CD4-positive, alpha-beta T cell treated with Interleukin-4 for 1 hour (primary cell): ENCODE results near the gene CAMTA2.
"Not testable (repeated sequence)": the region's sequence is repeated elsewhere in the genome, so short reads cannot be mapped to it uniquely, and the experiment has no call there.

Experiments
- DNase-seq, 2 donors: peaks; one replicate each; pipeline ENCODE4 v3.0.0-alpha.2; 2020 to 2022

The CAMTA2 gene, protein sequence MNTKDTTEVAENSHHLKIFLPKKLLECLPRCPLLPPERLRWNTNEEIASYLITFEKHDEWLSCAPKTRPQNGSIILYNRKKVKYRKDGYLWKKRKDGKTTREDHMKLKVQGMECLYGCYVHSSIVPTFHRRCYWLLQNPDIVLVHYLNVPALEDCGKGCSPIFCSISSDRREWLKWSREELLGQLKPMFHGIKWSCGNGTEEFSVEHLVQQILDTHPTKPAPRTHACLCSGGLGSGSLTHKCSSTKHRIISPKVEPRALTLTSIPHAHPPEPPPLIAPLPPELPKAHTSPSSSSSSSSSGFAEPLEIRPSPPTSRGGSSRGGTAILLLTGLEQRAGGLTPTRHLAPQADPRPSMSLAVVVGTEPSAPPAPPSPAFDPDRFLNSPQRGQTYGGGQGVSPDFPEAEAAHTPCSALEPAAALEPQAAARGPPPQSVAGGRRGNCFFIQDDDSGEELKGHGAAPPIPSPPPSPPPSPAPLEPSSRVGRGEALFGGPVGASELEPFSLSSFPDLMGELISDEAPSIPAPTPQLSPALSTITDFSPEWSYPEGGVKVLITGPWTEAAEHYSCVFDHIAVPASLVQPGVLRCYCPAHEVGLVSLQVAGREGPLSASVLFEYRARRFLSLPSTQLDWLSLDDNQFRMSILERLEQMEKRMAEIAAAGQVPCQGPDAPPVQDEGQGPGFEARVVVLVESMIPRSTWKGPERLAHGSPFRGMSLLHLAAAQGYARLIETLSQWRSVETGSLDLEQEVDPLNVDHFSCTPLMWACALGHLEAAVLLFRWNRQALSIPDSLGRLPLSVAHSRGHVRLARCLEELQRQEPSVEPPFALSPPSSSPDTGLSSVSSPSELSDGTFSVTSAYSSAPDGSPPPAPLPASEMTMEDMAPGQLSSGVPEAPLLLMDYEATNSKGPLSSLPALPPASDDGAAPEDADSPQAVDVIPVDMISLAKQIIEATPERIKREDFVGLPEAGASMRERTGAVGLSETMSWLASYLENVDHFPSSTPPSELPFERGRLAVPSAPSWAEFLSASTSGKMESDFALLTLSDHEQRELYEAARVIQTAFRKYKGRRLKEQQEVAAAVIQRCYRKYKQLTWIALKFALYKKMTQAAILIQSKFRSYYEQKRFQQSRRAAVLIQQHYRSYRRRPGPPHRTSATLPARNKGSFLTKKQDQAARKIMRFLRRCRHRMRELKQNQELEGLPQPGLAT

GRCh38 chr17:4986951-4987766, at the start of gene CAMTA2:
CAMTA2 (minus strand) TSS chr17:4987675; CDS start chr17:4986222, 1,453 bp downstream.
- DNase-seq = peak; percentile 85 to 87

- no peak for DNase-seq
These were observed 47.8 kb upstream of the CAMTA2 start, which contains the start of gene SLC52A1 for GRCh38 chr17:5035315-5035714. SLC52A1 (minus strand) TSS chr17:5035426; CDS start chr17:5034606, 820 bp downstream.

DNA sequence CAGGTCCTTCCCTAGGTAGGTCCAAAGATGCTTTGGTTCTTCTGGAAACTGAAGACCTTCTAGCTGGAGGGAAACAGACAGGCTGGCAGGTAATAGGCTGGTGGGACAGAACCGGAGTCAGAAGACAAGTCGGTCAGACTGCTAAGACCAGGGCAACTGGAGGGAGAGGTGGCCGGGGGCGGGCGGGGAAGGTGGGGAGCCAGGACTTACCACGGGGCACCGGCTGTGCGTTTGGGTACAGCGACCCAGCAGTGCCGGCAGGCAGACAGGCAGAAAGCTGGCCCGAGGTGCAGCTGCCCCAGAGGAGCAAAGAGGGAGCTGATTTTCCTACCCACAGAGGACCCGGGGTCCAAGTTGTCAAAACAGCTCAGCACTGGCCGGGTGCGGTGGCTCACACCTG, 47.2 kb upstream of the CAMTA2 start:
- DNase-seq = no peak

GRCh38 chr17:5034063-5034462, 46.6 kb upstream of the CAMTA2 start:
- DNase-seq = no peak

GRCh38 chr17:5033352-5034015, 46.0 kb upstream of the CAMTA2 start:
- no peak for DNase-seq

GRCh38 chr17:5032865-5033264, 45.4 kb upstream of the CAMTA2 start:
- DNase-seq = no peak

DNA sequence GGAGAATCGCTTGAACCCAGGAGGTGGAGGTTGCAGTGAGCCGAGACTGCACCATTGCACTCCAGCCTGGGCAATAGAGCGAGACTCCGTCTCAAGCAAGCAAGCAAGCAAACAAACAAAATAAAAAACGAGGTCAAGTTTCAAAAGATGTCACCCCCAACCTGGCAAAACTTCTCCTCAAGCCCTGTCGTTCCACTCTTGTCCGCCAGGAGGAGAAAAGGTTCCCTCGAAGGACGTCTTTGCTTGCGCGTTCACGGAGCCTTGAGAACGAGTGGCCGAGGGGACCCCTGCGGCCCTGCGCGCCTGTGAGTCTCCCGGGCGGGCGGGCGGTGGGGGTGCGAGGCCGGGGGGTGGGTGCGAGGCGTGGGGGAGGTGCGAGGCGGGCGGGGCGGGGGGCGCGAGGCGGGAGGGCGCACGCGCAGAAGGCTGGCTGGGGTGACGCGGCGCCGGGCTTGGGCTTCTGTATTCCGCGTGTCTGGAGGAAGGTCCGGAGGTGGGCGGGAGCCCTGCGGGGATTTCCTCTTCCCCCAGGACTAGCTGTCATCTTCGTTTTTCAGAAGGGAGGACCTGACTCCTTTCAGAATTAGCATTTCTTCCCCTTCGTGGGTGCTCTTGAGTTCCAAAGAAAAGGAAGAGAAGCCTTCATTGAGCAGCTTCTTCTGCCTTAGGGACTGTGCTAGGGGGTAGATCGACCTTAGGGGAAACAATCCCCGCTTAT, 44.0 kb upstream of the CAMTA2 start:
- peak; percentile 85 to 86 for DNase-seq

GRCh38 chr17:5030168-5030567, 42.7 kb upstream of the CAMTA2 start:
- not testable (repeated sequence) for DNase-seq

DNA sequence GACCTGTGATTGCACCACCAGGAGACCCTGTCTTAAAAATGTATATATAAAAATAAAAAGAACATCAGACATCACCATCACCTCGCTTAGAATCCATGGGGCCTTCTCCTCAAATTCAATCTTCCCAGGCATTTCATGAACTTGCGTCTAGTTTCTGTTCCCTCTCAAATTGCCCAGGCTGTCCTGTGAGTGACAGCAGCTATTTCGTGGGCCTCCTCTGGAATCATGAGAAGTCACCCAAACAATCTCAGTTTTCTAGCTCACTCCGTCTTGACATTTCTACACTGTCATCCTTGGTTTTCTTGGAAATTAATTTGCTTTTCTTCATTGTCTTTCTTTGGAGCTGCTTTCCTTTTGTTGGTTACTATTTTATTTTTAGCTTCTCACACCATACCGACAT, 40.4 kb upstream of the CAMTA2 start:
- DNase-seq = no peak

- DNase-seq = no peak
These were observed 39.8 kb upstream of the CAMTA2 start for GRCh38 chr17:5027299-5027698.

GRCh38 chr17:5024604-5025003, 37.1 kb upstream of the CAMTA2 start:
- DNase-seq = no peak

DNA sequence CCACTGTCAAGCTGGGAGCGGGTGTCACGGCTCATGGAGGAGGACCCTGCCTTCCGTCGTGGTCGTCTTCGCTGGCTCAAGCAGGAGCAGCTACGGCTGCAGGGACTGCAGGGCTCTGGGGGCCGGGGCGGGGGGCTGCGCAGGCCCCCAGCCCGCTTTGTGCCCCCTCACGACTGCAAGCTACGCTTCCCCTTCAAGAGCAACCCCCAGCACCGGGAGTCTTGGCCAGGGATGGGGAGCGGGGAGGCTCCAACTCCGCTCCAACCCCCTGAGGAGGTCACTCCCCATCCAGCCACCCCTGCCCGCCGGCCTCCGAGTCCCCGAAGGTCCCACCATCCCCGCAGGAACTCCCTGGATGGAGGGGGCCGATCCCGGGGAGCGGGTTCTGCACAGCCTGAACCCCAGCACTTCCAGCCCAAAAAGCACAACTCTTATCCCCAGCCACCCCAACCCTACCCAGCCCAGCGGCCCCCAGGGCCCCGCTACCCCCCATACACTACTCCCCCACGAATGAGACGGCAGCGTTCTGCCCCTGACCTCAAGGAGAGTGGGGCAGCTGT, 36.2 kb upstream of the CAMTA2 start:
- no peak for DNase-seq

- no peak for DNase-seq
These were observed 34.8 kb upstream of the CAMTA2 start for GRCh38 chr17:5022171-5022711.

DNA sequence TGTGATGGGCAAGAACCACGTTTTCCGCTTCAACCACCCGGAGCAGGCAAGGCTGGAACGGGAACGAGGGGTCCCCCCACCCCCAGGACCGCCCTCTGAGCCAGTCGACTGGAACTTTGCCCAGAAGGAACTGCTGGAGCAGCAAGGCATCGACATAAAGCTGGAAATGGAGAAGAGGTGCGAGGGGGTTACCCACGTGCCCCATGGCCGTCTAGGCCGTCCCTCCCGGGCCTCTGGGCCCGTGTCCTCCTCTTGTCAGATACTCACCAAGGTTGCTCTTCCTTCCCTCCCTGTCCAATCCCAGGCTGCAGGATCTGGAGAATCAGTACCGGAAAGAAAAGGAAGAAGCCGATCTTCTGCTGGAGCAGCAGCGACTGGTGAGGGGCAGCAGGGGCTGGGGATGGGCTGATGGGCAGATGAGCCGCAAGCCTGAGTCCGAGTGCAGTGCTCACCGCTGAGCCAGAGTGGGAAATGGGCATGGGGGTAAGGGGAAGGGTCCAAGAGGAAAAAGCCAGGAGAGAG, 33.1 kb upstream of the CAMTA2 start:
- DNase-seq = no peak

DNA sequence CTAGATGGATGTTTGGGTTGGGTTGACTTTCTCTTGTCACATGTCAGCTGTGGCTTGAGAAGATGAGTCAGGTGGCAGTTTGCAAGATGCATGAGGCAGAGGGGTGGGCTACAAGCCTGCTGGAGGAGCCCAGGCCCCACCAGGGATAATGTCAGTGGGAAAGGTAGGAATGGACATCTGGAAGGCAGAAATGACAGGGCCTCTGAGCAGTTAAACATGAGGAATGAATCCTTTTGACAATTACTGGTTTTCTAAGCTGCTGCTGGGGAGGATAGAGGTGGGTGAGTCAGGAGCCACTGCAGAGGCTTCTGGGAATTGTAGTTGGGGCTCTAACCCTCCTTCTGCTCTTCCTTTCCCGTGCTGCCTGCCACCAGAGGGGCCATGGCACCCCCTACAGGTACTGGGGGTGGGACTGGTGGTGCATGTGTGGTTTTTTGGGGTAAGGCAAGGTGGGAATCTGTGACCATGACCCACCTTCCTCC, 32.0 kb upstream of the CAMTA2 start:
- peak; percentile 41 to 43 for DNase-seq

DNA sequence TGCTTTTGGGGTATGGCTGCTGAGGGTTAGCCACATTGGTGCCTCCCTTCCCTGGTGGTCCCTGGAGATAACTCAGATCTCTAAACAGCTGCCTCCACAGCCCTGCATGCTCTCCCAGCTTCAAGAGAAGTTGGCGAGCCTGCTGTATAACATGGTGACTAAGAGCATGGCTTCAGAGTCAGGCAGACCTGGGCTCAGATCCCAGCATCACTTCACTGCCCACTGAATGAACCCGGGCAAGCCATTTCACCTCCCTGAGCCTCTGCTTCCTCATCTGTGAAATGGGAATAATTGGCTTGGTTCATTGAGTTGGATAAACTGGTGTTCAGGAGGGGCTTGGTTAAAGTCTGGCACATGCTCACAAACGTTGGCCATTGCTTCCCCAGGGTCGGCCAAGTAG, 26.9 kb upstream of the CAMTA2 start:
- DNase-seq = no peak

DNA sequence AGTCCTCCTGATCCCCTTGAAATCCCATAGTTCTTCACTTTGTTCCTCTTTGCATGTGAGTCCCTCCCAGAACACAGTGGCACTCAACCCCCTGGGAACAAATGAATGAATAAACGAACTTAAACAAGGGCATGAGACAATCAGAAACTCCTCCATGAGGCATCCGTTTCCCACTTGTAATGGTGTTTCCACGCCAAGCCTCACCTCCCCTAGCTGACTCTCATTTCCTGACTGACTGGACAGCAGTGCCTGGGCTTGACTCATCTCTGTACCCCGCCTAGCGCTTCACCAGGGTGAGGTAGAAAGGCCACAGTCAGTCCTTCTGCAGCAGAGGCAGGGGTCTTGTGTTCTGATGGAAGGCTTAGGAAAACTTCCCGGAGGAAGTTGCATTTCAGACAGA, 24.5 kb upstream of the CAMTA2 start:
- DNase-seq = no peak

- no peak for DNase-seq
These were observed 15.9 kb upstream of the CAMTA2 start for GRCh38 chr17:5003214-5003867.

- no peak for DNase-seq
These were observed 14.8 kb upstream of the CAMTA2 start for GRCh38 chr17:5002121-5002788.
